Measurements from ENCODE around the gene SCTR.

Gene SCTR

DNA sequence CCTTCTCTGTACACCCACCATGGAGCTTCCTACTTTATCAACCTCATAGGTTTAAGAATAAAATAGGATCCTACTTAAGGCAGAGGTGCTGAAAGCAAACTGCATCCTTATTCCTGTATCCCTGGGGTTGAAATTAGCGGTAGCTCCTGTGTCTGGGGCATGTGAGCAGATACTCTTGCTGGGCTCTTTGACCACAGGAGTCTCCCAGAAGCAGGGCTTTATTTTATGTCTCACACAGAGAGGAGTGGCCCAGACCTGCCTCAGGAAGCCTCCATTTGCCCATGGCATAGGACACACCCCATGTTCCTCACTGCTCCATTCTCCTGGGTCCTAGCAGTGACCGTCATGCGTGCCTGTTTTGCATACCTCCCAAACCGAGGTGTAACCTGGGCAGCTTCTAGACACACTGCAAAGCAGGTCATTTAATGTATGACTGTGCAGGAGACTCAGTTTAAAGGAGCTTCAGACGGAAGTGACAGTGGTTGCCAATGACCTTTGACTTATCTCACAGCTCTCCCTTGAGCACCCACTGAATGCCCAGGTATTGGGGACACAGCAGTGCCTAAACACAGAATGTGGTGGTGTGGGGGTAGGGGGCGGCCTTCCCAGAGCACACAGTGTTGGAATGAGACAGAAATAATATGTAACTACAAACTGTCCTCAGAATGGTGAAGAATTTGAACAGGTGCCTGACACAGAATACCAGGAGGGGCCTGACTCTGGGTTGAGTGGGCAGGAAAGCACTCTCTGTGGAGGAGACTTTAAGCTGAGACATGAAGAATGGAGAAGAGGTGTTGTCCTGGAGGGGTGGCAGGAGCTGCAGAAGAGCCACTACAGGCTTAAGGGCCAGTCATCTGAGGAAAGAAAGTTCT lies 89.0 kb downstream of the SCTR start:
- TF ChIP-seq, protein P1, sequence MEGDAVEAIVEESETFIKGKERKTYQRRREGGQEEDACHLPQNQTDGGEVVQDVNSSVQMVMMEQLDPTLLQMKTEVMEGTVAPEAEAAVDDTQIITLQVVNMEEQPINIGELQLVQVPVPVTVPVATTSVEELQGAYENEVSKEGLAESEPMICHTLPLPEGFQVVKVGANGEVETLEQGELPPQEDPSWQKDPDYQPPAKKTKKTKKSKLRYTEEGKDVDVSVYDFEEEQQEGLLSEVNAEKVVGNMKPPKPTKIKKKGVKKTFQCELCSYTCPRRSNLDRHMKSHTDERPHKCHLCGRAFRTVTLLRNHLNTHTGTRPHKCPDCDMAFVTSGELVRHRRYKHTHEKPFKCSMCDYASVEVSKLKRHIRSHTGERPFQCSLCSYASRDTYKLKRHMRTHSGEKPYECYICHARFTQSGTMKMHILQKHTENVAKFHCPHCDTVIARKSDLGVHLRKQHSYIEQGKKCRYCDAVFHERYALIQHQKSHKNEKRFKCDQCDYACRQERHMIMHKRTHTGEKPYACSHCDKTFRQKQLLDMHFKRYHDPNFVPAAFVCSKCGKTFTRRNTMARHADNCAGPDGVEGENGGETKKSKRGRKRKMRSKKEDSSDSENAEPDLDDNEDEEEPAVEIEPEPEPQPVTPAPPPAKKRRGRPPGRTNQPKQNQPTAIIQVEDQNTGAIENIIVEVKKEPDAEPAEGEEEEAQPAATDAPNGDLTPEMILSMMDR (IDR thresholded peaks at IDR 0.05; ENCODE audit: low read length), result no peak
- no peak overlapping the region for H3K4me2 ChIP-seq (ENCODE audit: low read depth, low read length)
- no peaks in the 10 kb centered on the region for H3K79me2 ChIP-seq (ENCODE audit: low read length)
- no peak overlapping the region for H3K9ac ChIP-seq (ENCODE audit: low read length)
- no peaks in the 10 kb centered on the region for H3K36me3 ChIP-seq (replicated peaks; ENCODE audit: insufficient read depth, low read length)
- H3K4me3 ChIP-seq (ENCODE audit: low read length), result no peak overlapping the region
- H3K9me3 ChIP-seq (replicated peaks; ENCODE audit: insufficient read depth, low read length), result no peaks in the 10 kb centered on the region
- H3K9me2 ChIP-seq (replicated peaks; ENCODE audit: insufficient read depth, low read length), result no peaks in the 10 kb centered on the region
- H3K27me3 ChIP-seq (replicated peaks; ENCODE audit: insufficient read depth, low read length), result no peaks in the 10 kb centered on the region
- no peaks in the 10 kb centered on the region for H4K20me1 ChIP-seq (ENCODE audit: insufficient read depth, low read length)
- H2AFZ ChIP-seq (ENCODE audit: low read length), result no peak overlapping the region
- H3F3A ChIP-seq (ENCODE audit: insufficient read depth, low read length), result peaks cover 9% of the 10 kb centered on the region
- H3K27ac ChIP-seq (ENCODE audit: low read length), result no peak overlapping the region
- DNase-seq, result no peak
- peaks cover 12% of the 10 kb centered on the region for H3K4me1 ChIP-seq (ENCODE audit: low read length)

DNA sequence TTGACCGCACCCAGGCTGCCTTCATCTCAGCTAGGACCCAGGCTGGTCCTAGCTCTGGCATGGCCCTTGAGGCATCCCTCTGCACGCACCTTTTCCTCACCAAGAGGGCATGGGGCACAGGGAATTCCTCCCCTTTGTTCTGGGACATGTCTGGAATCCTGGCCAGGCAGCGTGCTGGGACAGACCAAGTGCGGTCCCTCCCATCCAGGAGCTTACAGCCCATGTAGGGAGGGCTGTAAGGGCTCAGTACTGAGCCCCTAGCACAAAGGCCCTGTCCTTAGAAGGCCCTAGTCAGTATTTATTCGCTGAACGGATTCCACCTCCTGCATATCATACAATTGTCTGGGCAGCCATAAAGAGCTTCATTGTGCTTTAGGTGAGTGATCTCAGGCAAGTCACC lies 89.6 kb downstream of the SCTR start:
- Histone ChIP-seq H4K20me1 (ENCODE audit: insufficient read depth, low read length) (no peaks in the 10 kb centered on the region), H3K79me2 (ENCODE audit: low read length) (no peaks in the 10 kb centered on the region), H3F3A (ENCODE audit: insufficient read depth, low read length) (peaks cover 15% of the 10 kb centered on the region), H3K4me2 (ENCODE audit: low read depth, low read length) (no peak overlapping the region), H3K27me3 (replicated peaks; ENCODE audit: insufficient read depth, low read length) (no peaks in the 10 kb centered on the region), H3K9me2 (replicated peaks; ENCODE audit: insufficient read depth, low read length) (no peaks in the 10 kb centered on the region), H3K4me3 (ENCODE audit: low read length) (no peak overlapping the region), H2AFZ (ENCODE audit: low read length) (no peak overlapping the region), H3K9ac (ENCODE audit: low read length) (no peak overlapping the region), H3K4me1 (ENCODE audit: low read length) (peaks cover 18% of the 10 kb centered on the region), H3K36me3 (replicated peaks; ENCODE audit: insufficient read depth, low read length) (no peaks in the 10 kb centered on the region), H3K9me3 (replicated peaks; ENCODE audit: insufficient read depth, low read length) (no peaks in the 10 kb centered on the region), H3K27ac (ENCODE audit: low read length) (no peak overlapping the region)
- DNase-seq, result no peak
- no peak for TF ChIP-seq EZH2 (optimal IDR thresholded peaks at IDR 0.05; ENCODE audit: low read depth, low read length)
- TF ChIP-seq EZH2phosphoT487 (IDR thresholded peaks at IDR 0.05; ENCODE audit: low read length), result no peak

DNA sequence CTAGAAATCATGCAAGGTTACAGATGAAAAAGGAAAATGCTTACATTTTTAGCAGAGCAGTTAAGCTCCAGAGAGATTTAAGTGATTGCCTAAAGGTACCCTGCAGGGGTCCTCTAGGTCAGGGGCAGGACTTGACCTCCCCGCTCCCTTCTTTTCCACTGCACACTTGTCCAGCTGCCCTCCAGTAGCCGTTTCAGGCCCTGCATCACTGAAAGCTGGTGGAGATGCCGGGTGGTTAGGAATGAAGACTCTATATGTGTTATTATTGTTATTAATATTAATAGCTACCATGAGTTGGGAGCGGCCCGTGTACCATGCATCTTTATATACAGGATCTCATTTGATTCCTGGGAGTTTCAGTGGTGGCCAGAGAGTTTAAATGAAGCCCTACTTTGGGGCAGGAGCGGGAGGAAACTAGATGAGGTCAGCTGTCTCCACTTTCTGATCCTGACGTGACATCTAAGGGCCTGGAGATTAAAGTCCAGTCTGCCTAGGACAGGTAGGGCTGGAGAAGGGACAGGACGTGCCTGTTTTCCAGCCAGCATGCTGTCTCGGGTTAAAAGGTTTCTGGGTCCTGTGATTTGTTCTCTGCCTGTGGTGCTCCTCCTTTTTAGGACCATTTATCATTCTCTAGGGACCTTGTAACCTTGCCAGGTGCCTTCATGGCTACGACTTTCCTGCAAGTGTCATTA lies 90.5 kb downstream of the SCTR start:
- Histone ChIP-seq H3K9ac (ENCODE audit: low read length) (no peak overlapping the region), H2AFZ (ENCODE audit: low read length) (no peak overlapping the region), H3K9me3 (replicated peaks; ENCODE audit: insufficient read depth, low read length) (no peaks in the 10 kb centered on the region), H3K4me2 (ENCODE audit: low read depth, low read length) (no peak overlapping the region), H3K9me2 (replicated peaks; ENCODE audit: insufficient read depth, low read length) (no peaks in the 10 kb centered on the region), H4K20me1 (ENCODE audit: insufficient read depth, low read length) (no peaks in the 10 kb centered on the region), H3K4me1 (ENCODE audit: low read length) (peaks cover 25% of the 10 kb centered on the region), H3K27ac (ENCODE audit: low read length) (no peak overlapping the region), H3K36me3 (replicated peaks; ENCODE audit: insufficient read depth, low read length) (no peaks in the 10 kb centered on the region), H3K4me3 (ENCODE audit: low read length) (no peak overlapping the region), H3F3A (ENCODE audit: insufficient read depth, low read length) (peaks cover 20% of the 10 kb centered on the region), H3K27me3 (replicated peaks; ENCODE audit: insufficient read depth, low read length) (no peaks in the 10 kb centered on the region), H3K79me2 (ENCODE audit: low read length) (no peaks in the 10 kb centered on the region)
- DNase-seq, result no peak
- TF ChIP-seq EZH2phosphoT487 (IDR thresholded peaks at IDR 0.05; ENCODE audit: low read length), result no peak
- TF ChIP-seq, protein P1 (IDR thresholded peaks at IDR 0.05; ENCODE audit: low read length), result no peak
- no peak for TF ChIP-seq EZH2 (optimal IDR thresholded peaks at IDR 0.05; ENCODE audit: low read depth, low read length)
